HEK293T (cell line): ENCODE data around the gene OR56A1.

Source experiments
- ARNT ChIP-seq: fragments of 450-650 bp; IDR thresholded peaks from 2 replicates; pipeline ENCODE4 v1.6.1; 2017; ENCODE audit warnings: mild to moderate bottlenecking
- BHLHE40 ChIP-seq: fragments of 450-650 bp; IDR thresholded peaks from 2 replicates; pipeline ENCODE4 v1.6.1; 2016; ENCODE audit warnings: mild to moderate bottlenecking, moderate library complexity, borderline replicate concordance
- CTBP1 ChIP-seq: fragments of 450-650 bp; IDR thresholded peaks from 2 replicates; pipeline ENCODE4 v1.6.1; 2016; ENCODE audit warnings: borderline replicate concordance
- FOXA1 ChIP-seq: fragments of 450-650 bp; IDR thresholded peaks from 2 replicates; pipeline ENCODE4 v1.6.1; 2016; ENCODE audit warnings: mild to moderate bottlenecking
- FOXK2 ChIP-seq: fragments of 450-650 bp; IDR thresholded peaks from 2 replicates; pipeline ENCODE4 v1.6.1; 2016; ENCODE audit warnings: mild to moderate bottlenecking
- FOXM1 ChIP-seq: fragments of 450-650 bp; IDR thresholded peaks from 2 replicates; pipeline ENCODE4 v1.6.1; 2017; ENCODE audit warnings: mild to moderate bottlenecking, borderline replicate concordance
- L3MBTL2 ChIP-seq: fragments of 450-650 bp; conservative IDR thresholded peaks from 2 replicates; pipeline ENCODE4 v1.6.1; 2016; ENCODE audit warnings: mild to moderate bottlenecking
- NFRKB ChIP-seq: fragments of 450-650 bp; IDR thresholded peaks from 2 replicates; pipeline ENCODE4 v1.6.1; 2016; ENCODE audit warnings: mild to moderate bottlenecking, moderate library complexity
- SP1 ChIP-seq: fragments of 450-650 bp; IDR thresholded peaks from 2 replicates; pipeline ENCODE4 v1.6.1; 2017
- TARDBP ChIP-seq: fragments of 450-650 bp; IDR thresholded peaks from 2 replicates; pipeline ENCODE4 v1.6.1; 2016

GRCh38 chr11:6002202-6002699, 28.3 kb downstream of the OR56A1 start:
- TF ChIP-seq BHLHE40 (no peak), SP1 (no peak), ARNT (no peak), FOXM1 (no peak), TARDBP (no peak), FOXK2 (no peak), L3MBTL2 (no peak), CTBP1 (no peak), FOXA1 (no peak), NFRKB (no peak)
